HK-2 (cell line): ENCODE measurements around the gene TTLL11.

Source experiments
- DNase-seq: peaks from one replicate; pipeline ENCODE4 v3.0.0-alpha.2; 2018; ENCODE audit not compliant: unreplicated experiment

TTLL11 gene

DNA sequence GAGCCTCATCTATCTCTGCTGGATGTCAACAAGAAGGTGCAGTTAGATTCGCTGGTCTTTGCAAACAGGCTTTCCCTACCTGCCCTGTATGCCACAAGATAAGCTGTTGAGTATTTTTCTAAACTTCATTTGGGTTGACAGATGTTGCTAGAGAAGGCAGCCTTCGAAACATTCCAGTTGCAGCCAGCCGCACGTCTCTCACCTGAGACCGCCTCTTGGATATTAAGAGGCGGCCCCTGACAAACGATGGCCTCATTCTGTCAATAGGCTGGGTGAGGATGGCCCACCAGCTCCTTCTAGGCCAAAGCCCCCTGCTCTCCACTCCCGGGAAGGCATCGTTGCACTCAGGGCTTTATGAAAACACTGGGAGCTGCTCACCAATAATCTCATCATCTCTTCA is 260.0 kb downstream of the TTLL11 start:
- no peak for DNase-seq

DNA sequence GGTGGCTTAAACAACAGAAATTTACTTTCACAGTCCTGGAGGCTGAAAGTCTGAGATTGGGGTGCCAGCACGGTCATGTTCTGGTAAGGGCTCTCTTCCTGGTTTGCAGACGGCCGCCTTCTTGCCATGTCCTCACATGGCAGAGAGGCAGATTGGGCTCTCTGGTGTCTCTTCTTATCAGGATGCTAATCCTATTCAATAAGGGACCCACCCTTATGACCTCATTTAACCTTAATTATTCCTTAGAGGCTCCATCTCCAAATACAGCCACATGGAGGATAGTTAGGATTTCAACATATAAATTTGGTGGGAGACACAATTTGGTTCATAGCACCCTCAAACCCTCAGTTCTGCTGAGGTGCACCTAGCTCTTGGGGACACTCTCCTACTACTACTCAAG is 261.2 kb downstream of the TTLL11 start:
- no peak for DNase-seq

DNA sequence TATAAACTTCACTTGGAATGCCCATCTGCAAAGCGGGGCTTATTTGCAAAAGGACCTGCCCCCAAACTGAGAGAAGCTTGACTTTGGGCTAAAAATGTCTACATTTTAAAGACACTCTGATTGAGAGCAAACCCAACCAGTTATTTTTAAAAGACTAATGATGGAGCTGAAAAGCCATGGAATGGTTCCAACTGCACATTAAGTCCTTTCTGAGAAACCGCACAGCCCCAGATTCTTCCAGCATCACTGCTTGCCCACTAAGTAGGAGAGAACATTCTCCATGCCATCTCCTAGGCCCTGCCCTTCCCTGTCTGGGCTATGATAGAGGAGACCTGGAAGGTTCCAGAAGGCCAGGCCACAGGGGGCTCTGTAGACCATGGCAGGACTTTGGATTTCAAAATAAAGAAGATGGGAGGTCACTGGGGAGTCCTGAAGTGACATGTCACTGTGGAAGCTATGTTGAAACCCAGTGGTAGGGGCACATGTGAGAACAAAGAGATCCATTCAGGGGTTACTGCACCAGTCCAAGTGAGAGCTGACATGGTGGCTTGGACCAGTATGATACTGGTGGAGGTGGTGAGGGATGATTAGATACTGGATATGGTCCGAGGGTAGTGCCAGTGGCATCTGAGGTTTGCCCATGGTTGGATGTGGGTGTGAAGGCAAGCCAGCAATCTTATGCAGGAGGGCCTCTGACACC is 262.5 kb downstream of the TTLL11 start:
- no peak for DNase-seq

DNA sequence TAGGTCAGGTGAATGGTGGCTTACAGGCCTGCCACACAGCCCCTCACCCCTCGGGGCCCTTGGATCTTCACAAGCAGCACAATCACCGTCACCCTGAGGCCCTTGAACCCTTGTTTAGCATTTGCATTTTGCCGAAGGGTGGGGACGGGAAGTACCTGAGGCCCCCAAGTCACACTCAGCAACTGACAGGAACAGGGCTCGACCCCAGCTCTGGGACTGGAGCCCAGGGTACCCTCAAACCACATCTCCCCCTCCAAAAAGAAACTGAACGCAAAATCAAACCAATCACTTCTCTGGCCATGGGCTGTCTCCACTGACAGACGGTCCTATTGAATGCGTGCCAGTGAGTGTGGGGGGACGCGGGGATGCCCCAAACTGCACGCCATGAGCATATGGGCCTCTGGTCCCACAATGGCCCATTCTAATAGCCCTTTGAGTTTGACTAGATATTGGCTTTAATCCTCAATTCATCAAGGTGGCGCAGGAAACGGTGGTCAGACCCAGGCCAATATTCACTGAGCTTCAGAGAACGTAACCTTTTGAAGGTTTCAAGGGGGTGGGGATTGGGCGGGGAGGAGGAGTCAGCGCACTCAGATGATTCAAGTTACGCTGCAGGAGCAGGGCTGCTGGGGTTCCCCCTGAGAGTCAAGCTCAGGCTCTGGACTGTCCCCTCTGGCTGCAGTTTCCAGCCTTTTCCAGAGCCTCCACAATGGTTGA is 265.7 kb downstream of the TTLL11 start:
- DNase-seq: no peak

DNA sequence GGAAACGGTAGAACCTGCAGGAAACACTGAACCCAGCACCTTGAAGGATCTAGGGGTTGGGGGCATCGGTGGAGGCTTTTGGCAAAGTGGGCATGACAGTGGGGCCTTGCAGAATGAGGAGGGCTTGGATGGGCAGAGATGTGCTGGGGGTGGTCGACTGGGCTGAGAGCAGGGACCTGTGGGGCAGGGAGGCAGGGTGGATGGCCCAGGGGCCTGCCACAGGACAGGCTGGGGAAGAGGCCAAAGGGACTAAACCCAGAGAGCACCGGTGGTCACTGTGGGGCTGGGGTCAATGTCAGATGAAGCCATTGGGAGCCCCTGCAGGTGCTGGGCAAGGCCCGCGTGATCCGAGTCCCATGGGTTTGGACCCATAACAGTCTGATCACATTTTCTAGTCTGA is 266.4 kb downstream of the TTLL11 start:
- DNase-seq: no peak

DNA sequence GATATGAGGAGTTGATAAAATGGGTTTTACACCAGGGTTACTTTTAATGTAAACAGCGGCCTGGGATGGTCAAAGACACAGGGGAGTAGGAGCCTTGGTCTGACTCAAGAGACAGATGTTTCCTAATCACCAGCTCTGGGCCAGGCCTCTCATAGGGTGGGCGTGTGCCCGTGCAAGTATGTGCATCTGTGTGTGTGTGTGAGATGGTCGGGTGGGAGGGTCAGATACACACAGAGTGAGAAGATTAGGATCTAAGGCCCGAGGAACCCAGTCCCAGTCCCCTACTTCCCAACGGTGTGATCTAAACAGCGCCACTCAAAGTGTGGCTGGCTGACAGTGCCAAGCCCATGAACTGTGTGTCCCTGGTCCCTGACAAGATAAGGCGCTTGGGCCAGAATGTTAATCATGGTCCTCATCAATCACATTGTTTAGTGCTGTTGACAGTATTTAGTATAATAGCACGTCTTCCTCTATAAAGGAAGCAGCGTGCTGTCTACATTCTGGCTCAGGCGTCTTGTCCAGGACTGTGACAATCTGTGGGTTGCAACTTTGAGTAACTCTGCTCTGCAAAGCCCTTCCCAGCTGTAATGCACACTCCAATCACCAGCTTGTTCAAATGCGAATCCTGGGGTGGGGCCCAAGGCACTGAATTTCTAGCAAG is 267.9 kb downstream of the TTLL11 start:
- no peak for DNase-seq

DNA sequence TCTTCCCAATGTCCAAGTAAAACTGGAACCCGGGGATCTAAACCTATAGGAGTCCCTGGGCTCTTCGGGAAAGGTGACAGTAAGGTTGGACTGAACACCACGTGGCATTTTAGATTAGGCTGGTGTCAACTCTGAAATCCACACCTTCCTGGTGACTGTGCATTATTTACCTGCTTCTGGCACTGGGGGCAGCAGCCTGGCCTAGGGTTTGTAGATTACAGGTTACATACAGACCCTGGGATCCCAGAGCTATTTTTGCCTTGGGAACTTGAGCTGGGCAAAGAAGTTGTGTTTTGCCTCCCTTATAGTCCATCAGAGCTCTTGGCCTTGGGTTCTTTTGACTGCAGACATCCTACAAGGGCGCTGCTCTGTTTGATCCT is 268.5 kb downstream of the TTLL11 start:
- no peak for DNase-seq

DNA sequence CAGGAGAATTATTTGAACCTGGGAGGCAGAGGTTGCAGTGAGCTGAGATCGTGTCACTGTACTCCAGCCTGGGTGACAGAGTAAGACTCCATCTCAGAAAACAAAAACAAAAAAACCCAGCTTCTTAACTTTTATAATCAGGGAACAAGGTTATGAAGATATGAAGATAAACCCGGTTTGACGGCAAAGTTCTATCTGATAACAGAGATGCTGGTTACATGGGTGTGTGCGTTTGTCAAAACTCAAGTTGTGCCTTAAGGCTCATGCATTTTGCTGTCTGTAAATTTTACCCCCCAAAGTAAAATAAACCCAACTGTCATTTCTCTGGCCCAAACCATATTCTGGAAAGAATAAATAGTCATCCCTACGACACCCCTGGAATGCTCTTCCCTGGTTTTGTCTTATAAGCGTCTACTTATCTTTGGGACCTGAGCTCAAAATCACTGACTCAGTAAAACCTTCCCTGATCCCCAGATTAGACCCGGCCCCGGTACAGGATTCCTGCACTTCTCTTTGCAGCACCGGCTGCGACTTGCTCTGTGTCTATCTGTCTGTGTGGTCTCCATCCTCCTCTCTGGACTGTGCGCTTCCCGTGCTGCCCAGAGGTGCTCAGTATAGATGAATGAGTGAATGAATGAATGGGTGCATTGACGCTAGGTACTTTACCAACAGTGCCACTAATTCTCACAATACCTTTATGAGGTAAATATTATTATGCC is 269.5 kb downstream of the TTLL11 start:
- no peak for DNase-seq

DNA sequence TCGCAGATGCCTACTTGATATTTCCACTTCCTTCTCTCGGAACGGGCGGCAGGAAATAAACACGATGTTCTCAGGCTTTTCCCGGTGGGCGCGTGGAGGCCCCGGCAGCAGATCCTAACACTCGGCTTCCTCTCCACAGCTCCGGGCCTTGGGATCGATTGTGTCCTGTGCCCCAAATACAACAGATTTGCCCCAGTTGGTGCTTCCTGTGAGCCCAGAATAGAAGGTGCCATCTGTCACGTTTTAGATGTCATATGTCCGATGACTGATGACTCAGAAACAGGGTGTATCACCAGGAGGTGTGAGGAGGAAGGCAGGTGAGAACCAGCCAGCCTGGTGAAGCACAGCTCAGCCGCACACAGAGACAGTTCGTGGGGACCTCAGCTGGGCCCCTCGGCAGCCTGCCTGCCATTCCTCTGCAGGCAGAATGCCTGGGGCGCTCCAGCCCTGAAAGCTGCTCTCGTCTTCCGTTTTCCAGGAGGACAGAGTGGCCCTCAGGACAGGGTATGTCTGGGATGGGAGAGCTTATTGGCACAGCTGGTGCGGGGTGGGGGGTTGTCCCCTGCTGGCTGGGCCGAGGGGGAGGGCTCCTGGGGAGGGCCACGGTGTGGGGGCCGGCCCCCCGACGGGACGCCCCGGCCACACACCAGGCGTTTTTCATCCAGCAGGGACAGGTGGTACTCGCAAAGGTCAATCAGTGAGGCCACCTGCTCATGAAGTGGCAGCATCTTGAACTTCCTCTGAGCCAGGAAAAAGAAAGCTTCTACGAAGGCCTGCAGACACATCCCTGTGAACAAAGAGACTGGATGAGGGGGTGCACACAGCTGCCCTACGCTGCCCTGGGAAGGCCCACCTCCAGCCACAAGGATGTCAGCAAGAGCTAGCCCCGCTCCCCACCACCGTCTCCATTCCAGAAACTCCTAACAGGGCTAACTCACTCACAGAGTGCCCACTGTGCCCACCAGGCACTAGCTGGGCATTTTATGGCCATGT is 270.7 kb downstream of the TTLL11 start:
- DNase-seq: no peak

DNA sequence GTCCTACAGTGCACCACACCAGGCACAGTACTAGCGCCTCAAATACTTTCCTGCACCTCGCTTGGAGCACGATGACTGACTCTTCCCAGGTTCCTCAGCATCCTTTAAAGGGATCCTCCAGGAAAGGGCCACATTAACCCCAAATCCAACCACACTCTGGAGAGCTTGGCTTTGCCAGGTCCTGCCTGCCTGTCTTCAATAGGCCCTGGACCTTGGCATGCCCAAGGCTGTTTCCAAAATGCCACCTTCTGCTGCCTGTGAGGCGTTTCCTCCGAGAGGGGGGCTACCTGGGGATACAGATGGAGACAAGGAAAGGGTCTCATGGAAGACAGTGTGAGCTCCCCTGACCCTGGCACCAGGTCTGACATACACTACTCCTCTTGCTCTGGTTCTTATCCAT is 271.8 kb downstream of the TTLL11 start:
- no peak for DNase-seq

DNA sequence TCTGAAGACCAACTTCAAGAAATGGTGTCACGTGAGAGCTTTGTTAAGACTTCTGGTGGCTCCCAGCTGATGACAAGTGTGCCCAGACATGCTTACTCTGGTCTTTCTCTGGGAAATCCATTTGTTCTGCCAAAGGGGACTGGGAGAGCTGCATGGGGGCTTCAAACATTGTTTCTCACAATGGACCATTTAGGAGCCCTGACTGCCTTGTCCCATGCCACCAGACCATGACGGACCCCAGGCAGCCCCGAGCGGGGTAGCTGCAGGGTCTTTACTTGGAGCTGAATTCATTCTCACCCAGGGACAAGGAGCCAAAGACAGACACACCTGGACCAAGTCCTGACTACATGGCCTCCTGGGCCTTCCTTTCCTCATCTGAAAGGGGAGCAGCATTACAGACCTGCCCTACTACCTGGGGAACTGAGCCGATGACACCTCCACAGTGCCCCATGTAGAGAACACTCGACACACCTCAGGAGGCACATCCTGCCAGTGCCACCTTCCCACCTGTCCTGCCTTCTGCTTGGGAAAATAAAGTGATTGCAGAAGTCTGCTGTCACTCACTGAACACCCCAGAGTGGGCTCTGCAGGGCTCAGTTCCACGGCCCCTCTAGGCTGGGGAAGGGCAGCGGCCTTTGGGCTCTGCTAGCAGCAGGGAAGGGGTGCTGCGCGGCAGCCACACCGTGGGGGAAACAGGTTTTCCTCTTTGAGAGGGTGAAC is 272.7 kb downstream of the TTLL11 start:
- DNase-seq: no peak

DNA sequence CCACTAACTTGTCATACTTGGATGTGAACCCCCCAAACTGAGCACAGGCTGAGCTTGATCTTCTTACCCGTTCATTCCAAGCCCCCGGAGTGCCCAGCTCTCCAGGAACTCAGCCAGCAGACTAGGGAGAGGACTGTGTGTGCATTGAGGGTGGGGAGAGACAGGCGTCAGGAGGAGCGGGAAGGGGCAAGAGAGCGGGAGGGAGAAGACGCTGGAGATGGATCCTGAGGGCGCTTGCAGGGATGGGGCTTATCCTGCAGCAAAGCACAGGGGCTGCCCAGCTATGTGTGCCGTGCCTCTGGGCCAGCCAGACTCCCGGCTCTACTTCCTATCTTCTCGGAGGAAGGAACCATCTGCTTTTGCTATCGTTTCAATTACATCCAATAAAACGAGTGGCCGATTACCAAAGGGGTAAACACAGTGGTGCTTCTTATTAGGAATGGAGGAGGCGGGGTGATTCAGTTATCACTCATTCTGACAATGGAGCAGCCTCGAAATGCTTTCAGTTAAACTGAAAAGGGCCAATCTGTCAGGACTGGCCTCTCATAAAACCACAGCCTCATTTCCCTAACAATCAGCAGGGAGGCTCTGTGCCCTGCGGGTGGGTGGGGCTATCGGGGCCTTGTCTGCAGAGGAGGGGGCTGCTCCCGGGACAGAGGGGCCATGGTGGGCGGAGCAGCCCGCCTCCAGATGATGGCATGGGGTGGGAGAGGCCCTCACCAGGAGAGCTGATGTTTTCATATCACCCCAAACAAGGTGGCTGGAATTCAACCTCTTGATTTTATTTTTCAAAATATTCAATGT is 273.5 kb downstream of the TTLL11 start:
- DNase-seq: no peak

DNA sequence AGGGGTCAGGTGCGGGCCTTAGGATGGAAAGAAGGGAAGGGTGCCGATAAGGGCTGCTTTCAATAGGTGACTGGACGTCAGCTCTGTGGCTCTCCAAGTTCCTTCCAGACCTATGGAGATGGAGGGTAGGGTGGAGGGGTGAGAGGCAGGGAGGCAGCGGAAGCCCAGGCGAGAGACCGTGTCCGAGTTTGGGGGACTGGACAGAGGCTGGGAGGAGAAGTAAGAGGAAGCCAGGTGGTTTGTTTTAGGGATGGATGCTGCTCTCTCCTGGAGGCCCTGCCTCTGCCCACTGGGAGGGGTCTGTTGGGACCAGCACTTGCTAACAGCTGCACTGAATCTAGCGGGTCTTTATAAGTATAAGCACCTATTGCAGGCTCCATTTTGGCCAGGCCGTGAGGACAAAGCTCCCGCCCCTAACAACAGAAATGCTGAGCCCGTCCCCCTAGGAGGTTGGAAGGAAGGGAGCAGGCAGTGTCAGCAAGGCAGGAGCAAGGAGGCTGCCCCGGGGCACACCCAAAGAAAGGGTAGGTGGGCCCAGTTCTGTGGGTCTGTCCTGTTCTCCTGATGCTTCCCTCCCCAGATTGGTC is 274.2 kb downstream of the TTLL11 start:
- no peak for DNase-seq

DNA sequence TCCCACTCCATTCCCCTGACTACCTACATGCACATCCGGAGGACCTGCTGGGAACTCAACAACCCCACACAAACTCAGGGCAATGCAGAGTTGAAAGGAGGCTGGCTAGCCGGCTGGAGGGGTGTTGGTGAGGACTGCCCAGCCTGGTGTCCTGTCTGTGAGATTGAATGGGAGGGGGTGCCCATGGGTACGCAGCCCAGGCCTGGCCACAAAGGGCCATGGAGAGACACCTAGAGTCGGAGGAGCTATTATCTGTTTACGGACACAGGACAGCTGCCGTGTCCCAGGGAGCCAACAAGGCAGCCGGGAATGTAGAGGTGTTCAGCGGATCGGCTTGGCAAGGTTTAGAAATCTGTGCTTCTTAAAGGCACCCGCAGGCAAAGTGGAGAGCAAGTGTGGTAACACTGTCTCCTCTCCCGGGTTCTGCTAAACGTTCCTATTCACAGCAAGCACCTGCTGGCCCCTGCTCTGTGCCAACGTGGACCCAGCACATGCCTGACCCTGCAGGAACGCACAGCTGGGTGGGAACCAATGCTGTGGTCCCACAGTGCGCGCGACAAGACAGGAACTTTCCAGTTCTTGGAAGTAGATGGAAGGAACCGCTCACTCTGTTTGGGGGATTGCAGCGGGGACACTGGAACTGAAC is 275.0 kb downstream of the TTLL11 start:
- DNase-seq: no peak

DNA sequence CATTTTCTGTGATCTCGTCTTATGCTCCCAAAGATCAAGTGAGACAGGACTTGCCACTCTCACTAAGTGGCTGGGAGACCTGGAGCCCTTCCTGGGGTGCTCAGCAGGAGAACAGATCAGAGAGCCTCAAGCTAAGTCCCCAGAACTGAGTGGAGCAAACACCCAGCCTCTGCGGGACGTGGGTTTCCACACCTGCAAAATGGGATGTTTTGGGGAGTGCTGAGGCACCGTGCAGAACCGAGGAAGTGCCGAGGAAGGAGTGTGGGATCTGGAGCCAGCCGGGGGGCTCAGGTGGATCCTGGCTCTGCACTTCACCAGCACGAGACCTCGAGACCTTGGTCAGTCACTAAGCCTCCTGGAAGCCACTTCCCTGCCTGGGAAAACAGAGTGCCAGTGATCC is 275.6 kb downstream of the TTLL11 start:
- no peak for DNase-seq

DNA sequence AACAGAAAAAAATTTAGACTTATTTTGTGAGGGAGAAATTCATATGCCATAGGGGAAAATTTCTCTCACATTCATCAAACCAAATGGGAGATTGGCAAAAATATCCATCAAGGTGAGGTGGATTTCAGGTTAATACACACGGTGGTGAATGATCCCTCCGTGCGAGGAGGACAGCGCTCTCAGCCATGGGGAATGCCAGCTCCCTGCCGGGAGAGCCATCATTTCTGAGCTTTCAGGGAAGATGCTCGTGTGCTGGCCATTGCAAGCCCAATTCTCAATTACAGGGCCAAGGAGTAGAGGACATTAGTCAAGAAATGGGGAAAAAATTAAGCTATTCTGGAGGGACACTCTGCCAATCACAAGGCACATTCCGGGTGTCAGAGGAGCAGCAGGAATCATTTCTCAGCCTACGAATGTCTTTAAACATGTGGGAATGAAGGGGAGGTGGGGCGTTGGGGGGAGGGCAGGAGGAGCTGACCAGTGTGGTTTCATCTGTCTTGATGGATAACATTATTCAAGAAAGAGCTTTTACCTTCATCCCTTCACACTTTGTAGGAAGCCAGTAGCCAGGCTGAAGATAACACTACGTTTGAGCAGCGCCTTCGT is 276.2 kb downstream of the TTLL11 start:
- DNase-seq: no peak

DNA sequence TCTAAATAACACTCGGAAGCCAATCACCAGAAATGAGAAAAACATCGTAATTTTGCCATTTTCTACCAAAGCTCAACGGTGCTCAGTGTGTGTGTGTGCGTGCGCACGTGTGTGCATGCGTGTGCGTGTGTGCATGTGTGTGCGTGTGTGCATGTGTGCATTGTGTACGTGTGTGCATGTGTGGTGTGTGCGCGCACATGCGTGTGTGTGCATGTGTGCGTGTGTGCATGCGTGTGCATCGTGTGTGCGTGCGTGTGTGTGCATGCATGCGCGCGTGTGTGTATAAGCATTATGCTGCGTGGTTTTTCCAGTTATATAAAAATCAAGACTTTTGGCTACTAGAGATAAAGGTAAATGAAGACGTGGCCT is 276.7 kb downstream of the TTLL11 start:
- no peak for DNase-seq
